Measurements from ENCODE around the gene B4GALNT2.
"Not testable (repeated sequence)": the region's sequence is repeated elsewhere in the genome, so short reads cannot be mapped to it uniquely, and the experiment has no call there.

The B4GALNT2 gene

GRCh38 chr17:49184522-49184921, 52.0 kb downstream of the B4GALNT2 start:
- DNase-seq, result not testable (repeated sequence)

- not testable (repeated sequence) for DNase-seq
These were observed 52.8 kb downstream of the B4GALNT2 start for GRCh38 chr17:49185381-49185780.

GRCh38 chr17:49187301-49187700, 54.7 kb downstream of the B4GALNT2 start:
- no peak for DNase-seq

GRCh38 chr17:49190932-49191331, 58.4 kb downstream of the B4GALNT2 start:
- no peak for DNase-seq

- DNase-seq, result no peak
These were observed 58.9 kb downstream of the B4GALNT2 start for GRCh38 chr17:49191409-49191916.

- peak; percentile 91 for DNase-seq
These were observed 59.6 kb downstream of the B4GALNT2 start for GRCh38 chr17:49191917-49192741.

- DNase-seq, result peak; percentile 72
These were observed 61.1 kb downstream of the B4GALNT2 start for GRCh38 chr17:49193513-49194296.

- no peak for DNase-seq
These were observed 61.7 kb downstream of the B4GALNT2 start for GRCh38 chr17:49194297-49194607.

GRCh38 chr17:49195751-49196150, 63.2 kb downstream of the B4GALNT2 start:
- DNase-seq, result no peak

GRCh38 chr17:49196520-49196919, 64.0 kb downstream of the B4GALNT2 start:
- no peak for DNase-seq

GRCh38 chr17:49197346-49197998, 64.9 kb downstream of the B4GALNT2 start:
- peak; percentile 14 for DNase-seq

GRCh38 chr17:49198211-49198610, 65.6 kb downstream of the B4GALNT2 start:
- DNase-seq, result no peak

GRCh38 chr17:49200423-49201083, 68.0 kb downstream of the B4GALNT2 start:
- DNase-seq, result no peak

- DNase-seq, result peak; percentile 66
These were observed 68.9 kb downstream of the B4GALNT2 start for GRCh38 chr17:49201481-49201927.

GRCh38 chr17:49203796-49204195, 71.2 kb downstream of the B4GALNT2 start:
- DNase-seq, result no peak

GRCh38 chr17:49204516-49204915, 71.9 kb downstream of the B4GALNT2 start:
- no peak for DNase-seq

- peak; percentile 55 for DNase-seq
These were observed 76.5 kb downstream of the B4GALNT2 start for GRCh38 chr17:49209061-49209571.

GRCh38 chr17:49210158-49211029, 77.8 kb downstream of the B4GALNT2 start, which contains the start of the genes ABI3 and GNGT2:
TSS of gene ABI3 (plus strand) at chr17:49210707. CDS start at chr17:49210725, 18 bp downstream.
TSS of gene GNGT2 (minus strand) at chr17:49210574. CDS start at chr17:49207422, 3,152 bp downstream.
- DNase-seq, result peak; percentile 85

- DNase-seq, result no peak
These were observed 80.8 kb downstream of the B4GALNT2 start for GRCh38 chr17:49213399-49213798.

- no peak for DNase-seq
These were observed 81.3 kb downstream of the B4GALNT2 start for GRCh38 chr17:49213847-49214246.

- no peak for DNase-seq
These were observed 82.2 kb downstream of the B4GALNT2 start for GRCh38 chr17:49214676-49215360.
